OCI-LY3 (cell line): ENCODE measurements around the gene CIZ1.

Experiments
- EZH2phosphoT487 ChIP-seq: fragments of 200-600 bp; shearing (Covaris generic); IDR thresholded peaks from 2 replicates; pipeline ENCODE4 v1.6.1; 2018; ENCODE audit warnings: antibody characterized with exemption, mixed run types, low read depth
- TF ChIP-seq, protein P1 (sequence below): fragments of 200-600, 300-600 bp; sonication (generic); IDR thresholded peaks from 2 replicates; pipeline ENCODE4 v1.5.1; 2014; ENCODE audit warnings: antibody characterized with exemption, low read length, low read depth

DNA sequence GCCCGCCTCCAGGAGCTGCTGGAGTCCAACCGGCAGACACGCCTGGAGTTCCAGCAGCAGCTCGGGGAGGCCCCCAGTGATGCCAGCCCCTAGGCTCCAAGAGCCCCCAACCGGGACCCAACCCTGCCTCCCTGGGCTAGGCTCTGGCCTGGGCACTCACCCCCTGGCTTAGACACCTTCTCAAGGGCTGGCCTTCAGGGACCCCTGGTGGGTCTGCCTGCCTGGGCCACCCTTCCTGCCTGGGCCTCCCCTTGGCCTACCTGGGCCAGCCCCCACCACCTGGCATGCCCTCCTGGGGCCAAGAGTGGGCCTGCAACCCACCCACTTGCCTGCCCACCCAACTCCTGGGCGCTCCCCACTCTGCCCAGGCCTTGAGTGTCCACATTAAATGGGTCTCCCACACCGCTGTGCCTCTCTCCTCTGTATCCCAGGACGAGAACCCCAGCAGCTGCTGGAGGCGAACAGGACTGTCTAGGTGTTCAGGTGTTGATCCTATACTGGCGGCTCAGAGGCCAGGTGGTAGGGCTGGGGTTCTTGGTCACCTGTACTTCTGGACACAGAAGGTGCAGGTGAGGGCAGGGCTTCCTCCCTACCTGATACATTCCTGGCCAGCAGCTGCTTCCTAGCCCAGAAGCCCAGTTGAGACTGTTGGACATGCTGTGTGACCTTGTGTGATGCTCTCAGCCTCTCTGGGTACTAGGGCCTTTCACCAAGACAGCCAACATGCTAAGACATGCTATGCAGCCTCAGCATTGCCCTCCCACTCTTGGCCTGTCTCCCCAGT, 27.7 kb downstream of the CIZ1 start:
- TF ChIP-seq, protein P1, sequence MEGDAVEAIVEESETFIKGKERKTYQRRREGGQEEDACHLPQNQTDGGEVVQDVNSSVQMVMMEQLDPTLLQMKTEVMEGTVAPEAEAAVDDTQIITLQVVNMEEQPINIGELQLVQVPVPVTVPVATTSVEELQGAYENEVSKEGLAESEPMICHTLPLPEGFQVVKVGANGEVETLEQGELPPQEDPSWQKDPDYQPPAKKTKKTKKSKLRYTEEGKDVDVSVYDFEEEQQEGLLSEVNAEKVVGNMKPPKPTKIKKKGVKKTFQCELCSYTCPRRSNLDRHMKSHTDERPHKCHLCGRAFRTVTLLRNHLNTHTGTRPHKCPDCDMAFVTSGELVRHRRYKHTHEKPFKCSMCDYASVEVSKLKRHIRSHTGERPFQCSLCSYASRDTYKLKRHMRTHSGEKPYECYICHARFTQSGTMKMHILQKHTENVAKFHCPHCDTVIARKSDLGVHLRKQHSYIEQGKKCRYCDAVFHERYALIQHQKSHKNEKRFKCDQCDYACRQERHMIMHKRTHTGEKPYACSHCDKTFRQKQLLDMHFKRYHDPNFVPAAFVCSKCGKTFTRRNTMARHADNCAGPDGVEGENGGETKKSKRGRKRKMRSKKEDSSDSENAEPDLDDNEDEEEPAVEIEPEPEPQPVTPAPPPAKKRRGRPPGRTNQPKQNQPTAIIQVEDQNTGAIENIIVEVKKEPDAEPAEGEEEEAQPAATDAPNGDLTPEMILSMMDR, result no peak
- no peak for TF ChIP-seq EZH2phosphoT487
